ENCODE data around the gene ZGPAT. TPM values are rescaled to one million over a fixed set of nuclear protein-coding genes. Genes with fewer than 3 reads are reported as not detected.
A peak's percentile ranks its signal among the peaks of the same experiment; 100 is the strongest.

Gene ZGPAT
- total RNA-seq, 1 donor from 2014 or later, result 21.2 TPM

DNA sequence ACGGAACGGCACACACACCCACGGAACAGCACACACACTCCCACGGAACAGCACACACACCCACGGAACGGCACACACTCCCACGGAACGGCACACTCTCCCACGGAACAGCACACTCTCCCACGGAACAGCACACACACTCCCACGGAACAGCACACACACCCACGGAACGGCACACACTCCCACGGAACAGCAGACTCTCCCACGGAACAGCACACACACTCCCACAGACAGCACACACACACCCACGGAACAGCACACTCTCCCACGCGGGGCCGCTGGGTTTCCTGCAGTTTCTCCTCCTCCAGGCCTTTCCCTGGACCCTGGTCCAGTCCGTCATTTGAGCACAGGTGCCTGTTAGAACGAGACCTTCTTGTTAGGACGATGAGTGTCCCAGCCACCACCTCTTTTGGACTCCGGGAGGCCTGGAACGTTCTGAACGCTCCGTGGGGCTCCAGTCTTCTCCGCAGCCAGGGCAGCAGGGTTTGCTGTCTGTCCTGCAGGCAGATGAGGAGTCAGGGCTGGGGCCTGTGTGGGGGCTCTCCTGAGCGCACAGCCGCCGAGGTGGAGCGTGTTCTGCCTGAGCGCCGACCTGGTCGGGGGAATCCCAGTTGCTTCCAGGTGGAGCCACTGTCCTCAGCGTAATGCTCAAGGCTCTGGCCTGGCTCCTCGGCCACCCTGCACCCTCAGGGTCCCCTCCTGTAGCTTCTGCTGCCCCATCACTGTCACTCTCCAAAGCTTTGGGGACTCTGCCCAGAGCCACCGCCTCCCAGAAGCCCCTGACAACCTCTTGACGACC is 29.0 kb upstream of the ZGPAT start:
- DNase-seq (ENCODE audit: low read depth, low spot score), result no peak

DNA sequence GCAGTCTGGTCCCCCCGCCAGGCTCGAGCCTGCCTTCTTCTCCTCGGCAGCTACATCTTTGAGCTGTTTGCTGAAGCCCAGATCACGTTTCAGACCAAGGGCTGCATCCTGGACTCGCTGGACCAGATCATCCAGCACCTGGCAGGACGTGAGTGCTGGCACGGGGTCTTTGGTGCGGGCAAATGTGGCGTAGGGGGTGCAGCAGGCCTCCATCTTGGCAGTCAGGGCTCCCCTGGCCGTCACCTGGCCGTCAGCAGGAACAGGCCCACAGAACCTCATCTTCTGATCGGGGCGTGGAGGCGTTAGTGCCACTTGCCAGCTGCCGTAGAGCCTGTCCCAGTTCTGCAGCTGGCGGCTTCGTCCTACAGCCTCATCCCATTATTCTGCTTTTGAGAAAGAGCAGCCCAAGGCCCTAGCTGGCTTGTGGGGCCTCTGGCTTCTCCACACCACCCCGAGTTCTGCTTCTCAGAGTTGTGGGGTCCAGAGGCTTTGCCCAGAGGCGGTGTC is 28.0 kb upstream of the ZGPAT start:
- no peak for DNase-seq (ENCODE audit: low read depth, low spot score)

DNA sequence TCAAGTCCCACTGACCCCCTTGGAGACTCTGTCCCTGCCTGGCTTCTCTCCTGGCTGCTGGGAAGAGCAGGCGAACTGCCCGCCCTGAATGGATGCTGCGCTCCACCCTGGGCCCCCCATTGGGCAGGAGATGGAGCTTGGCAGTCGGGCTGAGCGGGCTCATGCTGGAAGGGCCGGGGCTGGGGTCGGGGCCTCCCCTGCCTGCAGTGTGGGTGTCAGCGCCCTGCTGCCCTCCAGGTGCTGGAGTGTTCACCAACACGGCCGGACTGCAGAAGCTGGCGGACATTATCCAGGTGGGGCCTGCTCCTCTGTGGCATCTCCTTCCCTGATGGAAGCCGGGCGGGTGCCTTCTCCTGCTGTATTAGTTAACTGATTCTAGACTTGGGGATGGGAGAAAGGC is 27.4 kb upstream of the ZGPAT start:
- DNase-seq (ENCODE audit: low read depth, low spot score), result no peak

- DNase-seq (ENCODE audit: low read depth, low spot score), result no peak
These were observed 26.8 kb upstream of the ZGPAT start for GRCh38 chr20:63680857-63681608.

DNA sequence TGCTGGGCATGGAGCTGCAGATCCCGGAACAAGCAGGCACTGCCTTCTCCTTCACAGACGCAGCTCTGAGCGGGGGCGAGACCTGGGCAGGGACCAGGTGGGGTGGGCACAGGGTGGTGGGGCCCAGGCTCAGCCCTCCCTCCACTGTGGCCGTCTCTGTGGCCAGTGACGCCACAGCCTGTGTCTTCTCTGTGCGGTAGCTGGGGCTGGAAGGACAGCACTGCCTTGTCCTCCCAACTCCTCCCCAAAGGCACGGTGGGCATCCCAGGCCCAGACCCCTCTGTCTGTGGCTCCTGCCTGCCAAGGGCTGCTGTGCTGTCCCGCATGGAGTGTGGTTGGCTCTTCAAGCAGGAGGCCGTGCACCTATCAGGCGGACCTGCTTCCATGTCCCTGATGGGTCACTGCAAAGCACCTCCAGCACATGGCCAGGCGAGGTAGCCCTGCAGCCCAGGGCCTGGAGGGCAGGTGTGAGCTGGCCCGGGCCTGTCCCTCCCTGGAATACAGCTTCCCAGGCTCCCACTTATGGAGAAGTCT is 26.2 kb upstream of the ZGPAT start:
- DNase-seq (ENCODE audit: low read depth, low spot score), result no peak

DNA sequence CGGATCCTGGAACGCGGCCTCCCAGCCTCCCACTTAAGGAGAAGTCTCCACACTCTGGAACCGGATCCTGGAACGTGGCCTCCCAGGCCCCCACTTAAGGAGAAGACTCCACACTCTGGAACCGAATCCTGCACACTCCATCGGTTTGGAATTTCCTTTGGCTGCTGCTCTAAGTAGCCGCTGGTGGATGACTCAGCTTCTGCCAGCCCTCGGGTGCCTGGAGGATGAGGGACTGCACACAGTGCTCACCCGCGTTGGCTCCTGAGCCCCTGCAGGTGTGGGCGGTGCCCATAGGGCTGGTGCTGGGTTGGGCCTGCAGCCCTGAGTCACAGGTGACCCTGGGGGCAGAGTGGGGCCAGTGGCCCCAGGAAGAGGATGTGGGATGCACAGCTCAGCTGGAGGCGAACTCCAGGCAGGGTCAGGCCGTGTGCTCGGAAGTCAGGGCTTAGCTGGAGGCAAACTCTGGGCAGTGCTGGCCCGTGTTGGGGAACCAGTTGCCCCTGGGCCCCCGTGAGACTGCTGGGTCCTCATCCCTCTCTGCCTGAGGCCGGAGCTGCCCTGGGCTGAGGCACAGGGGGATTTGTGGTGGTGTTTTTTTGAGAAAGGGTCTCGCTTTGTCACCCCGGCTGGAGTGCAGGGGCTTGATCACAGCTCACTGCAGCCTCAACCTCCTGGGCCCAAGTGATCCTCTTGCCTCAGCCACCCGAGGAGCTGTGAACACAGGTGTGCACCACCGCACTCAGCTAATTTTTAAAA is 25.3 kb upstream of the ZGPAT start:
- peak; percentile 94 for DNase-seq (ENCODE audit: low read depth, low spot score)

GRCh38 chr20:63685269-63686026 is 22.4 kb upstream of the ZGPAT start:
- DNase-seq (ENCODE audit: low read depth, low spot score), result no peak

GRCh38 chr20:63686094-63686491 is 21.7 kb upstream of the ZGPAT start:
- DNase-seq (ENCODE audit: low read depth, low spot score), result no peak

DNA sequence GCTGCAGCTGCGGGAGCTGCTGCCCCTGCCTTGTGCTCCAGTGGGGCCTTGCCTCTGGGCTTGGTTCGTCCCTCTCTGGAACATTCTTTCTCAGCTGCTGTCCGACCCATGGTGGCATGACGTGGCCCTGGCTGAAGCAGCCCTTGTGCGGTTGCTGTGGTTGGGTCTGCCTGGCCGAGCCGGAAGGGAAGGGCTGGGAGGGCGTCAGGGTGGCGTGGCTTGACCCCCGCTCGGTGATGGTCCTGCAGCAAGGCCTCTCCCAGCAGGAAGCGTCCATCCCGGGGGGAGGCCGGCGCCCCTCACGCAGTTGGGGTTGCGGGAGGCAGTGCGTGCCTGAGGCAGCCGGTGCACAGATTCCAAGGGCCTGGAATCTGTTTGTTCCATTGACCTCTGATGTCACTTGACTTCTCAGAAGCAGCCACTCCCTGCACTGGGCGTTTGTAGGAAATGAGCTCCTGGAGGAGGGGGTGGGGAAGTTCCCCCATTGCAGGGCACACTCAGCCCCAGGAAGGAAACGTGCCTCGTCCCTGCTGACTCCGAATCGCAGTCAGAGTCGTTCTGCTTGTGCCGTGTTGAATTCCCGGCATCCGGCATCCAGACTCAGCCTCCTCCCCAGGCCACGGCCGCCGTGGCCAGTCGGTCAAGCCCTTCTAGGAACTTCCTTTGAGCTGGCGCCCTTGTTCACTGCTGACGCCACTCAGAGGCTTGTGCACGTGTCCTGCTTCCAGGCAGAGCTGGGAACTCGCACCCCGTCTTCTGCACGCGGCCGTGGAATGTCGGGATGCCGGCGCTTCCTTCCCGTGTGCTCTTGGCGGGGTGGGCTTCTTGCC is 21.1 kb upstream of the ZGPAT start:
- peak; percentile 85 for DNase-seq (ENCODE audit: low read depth, low spot score)

DNA sequence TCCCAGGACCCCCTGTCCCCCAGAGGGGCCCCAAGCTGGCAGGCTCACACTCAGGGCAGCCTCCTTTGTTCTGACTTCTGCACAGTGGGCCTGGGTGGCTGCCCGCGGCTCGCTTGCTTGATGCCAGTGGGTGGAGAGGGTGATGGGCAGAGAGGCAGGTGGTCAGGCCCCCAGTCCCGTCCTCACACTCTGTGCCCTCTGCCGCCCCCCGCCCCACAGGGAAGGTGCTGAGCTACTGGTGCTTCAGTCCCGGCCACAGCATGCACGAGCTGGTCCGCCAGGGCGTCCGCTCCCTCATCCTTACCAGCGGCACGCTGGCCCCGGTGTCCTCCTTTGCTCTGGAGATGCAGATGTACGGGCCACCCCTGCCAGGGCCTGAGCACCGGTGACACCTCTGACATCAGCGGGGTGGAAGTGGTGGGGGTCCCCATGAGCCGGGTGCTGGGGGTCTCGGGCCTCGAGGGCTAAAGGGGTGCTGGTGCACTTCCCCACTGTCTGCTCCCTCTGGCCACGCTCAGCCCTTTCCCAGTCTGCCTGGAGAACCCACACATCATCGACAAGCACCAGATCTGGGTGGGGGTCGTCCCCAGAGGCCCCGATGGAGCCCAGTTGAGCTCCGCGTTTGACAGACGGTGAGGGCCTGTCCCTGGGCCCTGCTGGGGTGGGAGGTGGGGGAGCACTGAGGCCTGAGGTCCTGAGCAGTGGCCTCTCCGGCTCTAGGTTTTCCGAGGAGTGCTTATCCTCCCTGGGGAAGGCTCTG is 20.2 kb upstream of the ZGPAT start:
- no peak for DNase-seq (ENCODE audit: low read depth, low spot score)

- no peak for DNase-seq (ENCODE audit: low read depth, low spot score)
These were observed 19.4 kb upstream of the ZGPAT start for GRCh38 chr20:63688228-63689045.

DNA sequence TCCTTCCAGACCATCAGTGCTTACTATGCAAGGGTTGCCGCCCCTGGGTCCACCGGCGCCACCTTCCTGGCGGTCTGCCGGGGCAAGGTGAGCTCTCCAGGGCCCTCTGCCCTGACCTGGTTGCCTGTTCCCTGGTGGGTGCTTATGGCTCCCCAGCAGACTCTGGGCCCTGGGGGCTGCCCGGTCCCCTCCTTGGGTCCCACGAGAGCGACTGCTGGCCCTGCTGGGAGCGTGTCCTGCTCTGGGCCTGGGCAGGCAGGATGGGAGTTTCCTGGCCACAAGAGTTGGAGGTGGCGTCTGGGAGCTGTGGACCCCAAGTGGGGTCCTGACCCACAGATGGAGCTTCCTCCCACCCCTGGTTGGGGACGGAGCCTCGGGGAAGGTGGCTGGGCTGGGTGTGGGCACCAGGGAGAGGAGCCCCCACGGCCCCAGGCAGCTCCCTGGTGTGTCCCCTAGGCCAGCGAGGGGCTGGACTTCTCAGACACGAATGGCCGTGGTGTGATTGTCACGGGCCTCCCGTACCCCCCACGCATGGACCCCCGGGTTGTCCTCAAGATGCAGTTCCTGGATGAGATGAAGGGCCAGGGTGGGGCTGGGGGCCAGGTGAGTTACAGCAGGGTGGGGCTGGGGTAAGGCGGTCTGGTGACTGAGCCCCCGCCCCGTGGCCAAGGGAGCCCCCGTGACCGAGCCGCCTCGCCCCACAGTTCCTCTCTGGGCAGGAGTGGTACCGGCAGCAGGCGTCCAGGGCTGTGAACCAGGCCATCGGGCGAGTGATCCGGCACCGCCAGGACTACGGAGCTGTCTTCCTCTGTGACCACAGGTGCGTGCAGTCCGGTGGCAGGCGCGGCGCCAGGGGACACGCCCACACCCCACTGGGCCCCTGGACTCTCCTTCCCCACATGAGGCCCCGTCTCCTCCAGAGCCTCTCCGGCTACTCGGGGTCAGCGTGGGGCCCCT is 18.5 kb upstream of the ZGPAT start:
- DNase-seq (ENCODE audit: low read depth, low spot score), result no peak

DNA sequence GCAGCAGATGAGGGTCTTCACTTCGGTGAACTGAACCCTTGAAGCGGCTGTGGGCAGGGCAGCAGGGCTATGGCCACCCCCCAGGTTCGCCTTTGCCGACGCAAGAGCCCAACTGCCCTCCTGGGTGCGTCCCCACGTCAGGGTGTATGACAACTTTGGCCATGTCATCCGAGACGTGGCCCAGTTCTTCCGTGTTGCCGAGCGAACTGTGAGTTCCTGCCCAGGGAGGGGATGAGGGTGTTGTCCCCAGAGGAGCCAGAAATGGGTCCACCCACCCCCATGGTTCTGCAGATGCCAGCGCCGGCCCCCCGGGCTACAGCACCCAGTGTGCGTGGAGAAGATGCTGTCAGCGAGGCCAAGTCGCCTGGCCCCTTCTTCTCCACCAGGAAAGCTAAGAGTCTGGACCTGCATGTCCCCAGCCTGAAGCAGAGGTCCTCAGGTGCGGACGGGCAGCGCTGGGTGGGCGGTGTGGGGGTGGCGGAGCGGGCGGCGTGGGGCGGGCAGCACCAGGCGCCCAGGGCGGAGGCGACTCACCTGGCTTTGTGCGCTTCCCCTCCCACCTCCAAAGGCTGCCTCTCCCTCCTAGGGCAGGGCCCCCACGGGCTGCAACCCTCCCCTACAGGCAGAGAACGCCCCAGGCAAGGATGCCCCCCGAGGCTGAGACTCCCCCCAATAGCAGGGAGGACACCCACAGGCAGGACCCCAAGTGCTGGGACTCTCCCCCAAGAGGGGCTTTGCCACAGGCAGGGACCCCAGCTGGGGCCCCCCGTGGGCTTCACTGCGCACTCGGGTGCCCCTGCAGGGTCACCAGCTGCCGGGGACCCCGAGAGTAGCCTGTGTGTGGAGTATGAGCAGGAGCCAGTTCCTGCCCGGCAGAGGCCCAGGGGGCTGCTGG is 17.6 kb upstream of the ZGPAT start:
- no peak for DNase-seq (ENCODE audit: low read depth, low spot score)

DNA sequence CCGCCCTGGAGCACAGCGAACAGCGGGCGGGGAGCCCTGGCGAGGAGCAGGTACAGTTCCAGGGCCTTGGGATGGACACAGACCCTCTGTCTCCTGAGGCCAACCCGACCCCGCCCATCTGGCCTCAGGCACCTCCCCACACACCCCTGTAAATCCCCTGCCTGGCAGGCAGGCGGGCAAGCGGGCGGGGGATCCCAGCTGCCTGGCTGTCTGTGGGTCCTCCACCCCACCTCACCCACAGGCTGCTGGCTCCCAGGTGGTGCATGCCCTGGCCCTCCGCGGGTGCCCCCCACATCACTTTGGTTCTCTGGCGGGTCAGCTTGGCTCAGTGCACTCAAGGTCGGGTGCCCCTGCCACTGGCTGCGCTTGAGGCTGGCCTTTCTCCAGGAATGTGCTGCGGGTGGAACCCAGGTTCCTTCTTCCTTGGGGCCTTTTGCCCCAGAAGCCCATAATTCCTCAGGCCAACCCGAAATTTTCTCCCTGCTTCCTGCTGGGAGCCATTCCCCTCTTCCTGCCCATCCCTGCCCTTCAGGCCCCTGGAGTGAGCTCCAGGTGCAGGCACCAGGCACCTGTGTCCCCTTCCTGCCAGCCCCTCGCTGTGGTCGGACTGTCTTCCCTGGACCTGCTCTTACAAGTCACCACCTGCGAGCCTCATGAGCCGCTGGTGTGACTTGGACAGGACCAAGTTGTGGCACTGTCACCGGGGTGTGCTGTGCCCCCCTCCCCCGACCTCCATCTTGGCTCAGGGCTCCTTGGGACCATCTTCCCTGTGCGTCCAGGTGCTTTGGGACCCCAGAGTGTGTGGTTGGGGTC is 16.7 kb upstream of the ZGPAT start:
- DNase-seq (ENCODE audit: low read depth, low spot score), result no peak

DNA sequence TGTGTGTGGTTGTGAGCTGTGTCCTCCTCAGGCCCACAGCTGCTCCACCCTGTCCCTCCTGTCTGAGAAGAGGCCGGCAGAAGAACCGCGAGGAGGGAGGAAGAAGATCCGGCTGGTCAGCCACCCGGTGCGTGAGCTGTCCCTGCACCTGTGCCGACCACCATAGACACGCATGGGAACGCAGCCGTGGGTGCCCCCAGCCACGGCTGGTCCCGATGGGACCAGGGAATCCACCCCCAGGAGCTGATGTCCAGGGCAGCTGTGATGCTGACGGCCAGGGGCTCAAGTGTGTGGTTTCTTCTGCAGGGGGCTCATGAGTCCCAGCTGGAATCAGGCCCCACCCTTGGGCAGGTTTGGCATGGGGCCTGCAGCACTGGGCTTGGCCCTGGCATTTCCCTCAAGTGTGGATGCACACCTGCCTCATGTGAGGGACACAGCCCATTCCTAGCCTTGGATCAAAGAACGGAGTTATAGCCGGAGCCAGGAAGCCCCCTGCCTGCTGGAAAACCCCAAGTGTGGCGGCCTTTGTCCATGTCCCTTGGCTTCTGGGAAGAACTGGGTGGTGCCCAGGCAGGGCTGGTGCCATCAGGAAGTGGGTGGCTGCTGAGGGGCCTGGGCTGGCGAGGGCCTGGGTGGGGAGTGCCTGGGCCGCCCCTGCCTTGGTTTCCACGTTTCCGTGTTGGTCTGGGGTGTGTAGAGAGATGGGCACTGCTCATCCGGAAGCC is 16.0 kb upstream of the ZGPAT start:
- no peak for DNase-seq (ENCODE audit: low read depth, low spot score)

Measured in pulmonary artery endothelial cell (primary cell).